ENCODE measurements around the gene FGF10.

The FGF10 gene

GRCh38 chr5:44389090-44389822 lies at the start of gene FGF10:
Gene FGF10 (minus strand): TSS chr5:44389420. CDS start chr5:44388682, 738 bp downstream.
- DNase-seq = no peak

GRCh38 chr5:44426944-44427343 lies 37.7 kb upstream of the FGF10 start:
- no peak for DNase-seq

- no peak for DNase-seq
Observed at GRCh38 chr5:44412286-44412685, 23.1 kb upstream of the FGF10 start.

- DNase-seq = no peak
Observed at GRCh38 chr5:44402084-44402483, 12.9 kb upstream of the FGF10 start.

GRCh38 chr5:44401611-44402010 lies 12.4 kb upstream of the FGF10 start:
- no peak for DNase-seq

GRCh38 chr5:44398382-44398781 lies 9.2 kb upstream of the FGF10 start:
- DNase-seq = no peak

GRCh38 chr5:44396312-44396711 lies 7.1 kb upstream of the FGF10 start:
- DNase-seq = no peak

- no peak for DNase-seq
Observed at GRCh38 chr5:44390351-44390750, 1.1 kb upstream of the FGF10 start.

- no peak for DNase-seq
Observed at GRCh38 chr5:44389823-44390143, 563 bp upstream of the FGF10 start.

- no peak for DNase-seq
Observed at GRCh38 chr5:44388321-44389089, 715 bp downstream of the FGF10 start.

GRCh38 chr5:44387921-44388320 lies 1.3 kb downstream of the FGF10 start:
- no peak for DNase-seq

- DNase-seq = no peak
Observed at GRCh38 chr5:44387406-44387805, 1.8 kb downstream of the FGF10 start.

- no peak for DNase-seq
Observed at GRCh38 chr5:44385291-44385900, 3.8 kb downstream of the FGF10 start.

- DNase-seq = no peak
Observed at GRCh38 chr5:44384816-44385215, 4.4 kb downstream of the FGF10 start.

GRCh38 chr5:44382894-44383293 lies 6.3 kb downstream of the FGF10 start:
- DNase-seq = no peak

GRCh38 chr5:44377057-44377456 lies 12.2 kb downstream of the FGF10 start:
- no peak for DNase-seq

GRCh38 chr5:44372028-44372427 lies 17.2 kb downstream of the FGF10 start:
- no peak for DNase-seq

GRCh38 chr5:44367203-44367602 lies 22.0 kb downstream of the FGF10 start:
- DNase-seq = no peak

- no peak for DNase-seq
Observed at GRCh38 chr5:44365345-44365744, 23.9 kb downstream of the FGF10 start.

GRCh38 chr5:44364097-44364496 lies 25.1 kb downstream of the FGF10 start:
- DNase-seq = no peak

GRCh38 chr5:44361342-44362001 lies 27.7 kb downstream of the FGF10 start:
- DNase-seq = no peak

- DNase-seq = no peak
Observed at GRCh38 chr5:44360919-44361318, 28.3 kb downstream of the FGF10 start.

GRCh38 chr5:44358421-44358820 lies 30.8 kb downstream of the FGF10 start:
- DNase-seq = no peak

- no peak for DNase-seq
Observed at GRCh38 chr5:44356231-44356630, 33.0 kb downstream of the FGF10 start.

Measured in midbrain (tissue), 1 donor.